GM12878 (cell line): ENCODE results near the gene ANTXR1.

Experiments used
- CEBPZ ChIP-seq: fragments of 150-350 bp; IDR thresholded peaks from 2 replicates; pipeline ENCODE4 v1.6.1; 2016; ENCODE audit warnings: low read depth, low read length
- CHD4 ChIP-seq: fragments of 200-600 bp; sonication (generic); IDR thresholded peaks from 2 replicates; pipeline ENCODE4 v1.6.1; 2016; ENCODE audit warnings: mild to moderate bottlenecking
- CREB1 ChIP-seq: IDR thresholded peaks from 2 replicates; pipeline ENCODE4 v1.6.1; 2012; ENCODE audit warnings: low read depth, mild to moderate bottlenecking, inconsistent platforms
- KDM1A ChIP-seq: fragments of 200-600 bp; sonication (generic); IDR thresholded peaks from 2 replicates; pipeline ENCODE4 v1.6.1; 2016; ENCODE audit warnings: borderline replicate concordance
- MAX ChIP-seq: IDR thresholded peaks from 2 replicates; pipeline ENCODE4 v1.6.1; 2012; ENCODE audit warnings: low read depth, low read length, improper control_type of control experiment
- TCF7 ChIP-seq: IDR thresholded peaks from 2 replicates; pipeline ENCODE4 v1.6.1; 2014; ENCODE audit warnings: antibody characterized with exemption, borderline replicate concordance
- ZZZ3 ChIP-seq: IDR thresholded peaks from 2 replicates; pipeline ENCODE4 v1.6.1; 2011; ENCODE audit warnings: low read depth; ENCODE audit not compliant: control insufficient read depth, insufficient read length
- TF ChIP-seq, protein P1 (sequence below): IDR thresholded peaks from 2 replicates; pipeline ENCODE4 v1.6.1; 2012; ENCODE audit warnings: low read length, inconsistent platforms
- TF ChIP-seq, protein P2 (sequence below), 3 experiments: IDR thresholded peaks in 2 of 3; conservative IDR thresholded peaks in 1 of 3; 2 replicates each; pipeline ENCODE4 v1.5.1; 2011; ENCODE audit warnings: low read depth in 3 of 3, low read length in 3 of 3, mild to moderate bottlenecking in 3 of 3, control low read depth in 2 of 3, moderate library complexity in 2 of 3, inconsistent platforms in 1 of 3, mixed read lengths in 1 of 3; ENCODE audit not compliant: control insufficient read depth in 2 of 3, insufficient read depth in 1 of 3; ENCODE audit errors: extremely low read depth in 1 of 3

- TF ChIP-seq, protein P1, sequence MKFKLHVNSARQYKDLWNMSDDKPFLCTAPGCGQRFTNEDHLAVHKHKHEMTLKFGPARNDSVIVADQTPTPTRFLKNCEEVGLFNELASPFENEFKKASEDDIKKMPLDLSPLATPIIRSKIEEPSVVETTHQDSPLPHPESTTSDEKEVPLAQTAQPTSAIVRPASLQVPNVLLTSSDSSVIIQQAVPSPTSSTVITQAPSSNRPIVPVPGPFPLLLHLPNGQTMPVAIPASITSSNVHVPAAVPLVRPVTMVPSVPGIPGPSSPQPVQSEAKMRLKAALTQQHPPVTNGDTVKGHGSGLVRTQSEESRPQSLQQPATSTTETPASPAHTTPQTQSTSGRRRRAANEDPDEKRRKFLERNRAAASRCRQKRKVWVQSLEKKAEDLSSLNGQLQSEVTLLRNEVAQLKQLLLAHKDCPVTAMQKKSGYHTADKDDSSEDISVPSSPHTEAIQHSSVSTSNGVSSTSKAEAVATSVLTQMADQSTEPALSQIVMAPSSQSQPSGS, result no peak
- TF ChIP-seq, protein P2, sequence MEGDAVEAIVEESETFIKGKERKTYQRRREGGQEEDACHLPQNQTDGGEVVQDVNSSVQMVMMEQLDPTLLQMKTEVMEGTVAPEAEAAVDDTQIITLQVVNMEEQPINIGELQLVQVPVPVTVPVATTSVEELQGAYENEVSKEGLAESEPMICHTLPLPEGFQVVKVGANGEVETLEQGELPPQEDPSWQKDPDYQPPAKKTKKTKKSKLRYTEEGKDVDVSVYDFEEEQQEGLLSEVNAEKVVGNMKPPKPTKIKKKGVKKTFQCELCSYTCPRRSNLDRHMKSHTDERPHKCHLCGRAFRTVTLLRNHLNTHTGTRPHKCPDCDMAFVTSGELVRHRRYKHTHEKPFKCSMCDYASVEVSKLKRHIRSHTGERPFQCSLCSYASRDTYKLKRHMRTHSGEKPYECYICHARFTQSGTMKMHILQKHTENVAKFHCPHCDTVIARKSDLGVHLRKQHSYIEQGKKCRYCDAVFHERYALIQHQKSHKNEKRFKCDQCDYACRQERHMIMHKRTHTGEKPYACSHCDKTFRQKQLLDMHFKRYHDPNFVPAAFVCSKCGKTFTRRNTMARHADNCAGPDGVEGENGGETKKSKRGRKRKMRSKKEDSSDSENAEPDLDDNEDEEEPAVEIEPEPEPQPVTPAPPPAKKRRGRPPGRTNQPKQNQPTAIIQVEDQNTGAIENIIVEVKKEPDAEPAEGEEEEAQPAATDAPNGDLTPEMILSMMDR (IDR thresholded peaks at IDR 0.05 in 2 of 3, conservative IDR thresholded peaks at IDR 0.05 in 1 of 3; ENCODE audit: control insufficient read depth in 2 of 3, extremely low read depth in 1 of 3, insufficient read depth in 1 of 3, low read depth in 3 of 3, low read length in 3 of 3), result no peak
- TF ChIP-seq ZZZ3 (no peak), MAX (no peak), KDM1A (no peak), CEBPZ (no peak), CHD4 (no peak), CREB1 (no peak), TCF7 (no peak)
Measured at GRCh38 chr2:69167469-69167822, 154.5 kb downstream of the ANTXR1 start.
